Activated naive CD8-positive, alpha-beta T cell treated with anti-CD3 and anti-CD28 coated beads, Interleukin-2, amount 10 ng/mL, durations not matched to agents 7 days and 5 days (primary cell): ENCODE results near the gene GORASP1. TPM values are rescaled to one million over a fixed set of nuclear protein-coding genes. Genes with fewer than 3 reads are reported as not detected.

Experiments used
- ATAC-seq: fragments of 150-1000 bp; cut with Tn5 transposase; one replicate; pipeline ENCODE4 v1.10.0; 2021; ENCODE audit warnings: low read depth, moderate library complexity
- POLR2A ChIA-PET: fragments of 350-600 bp; sonication (Branson Sonifier 250); formaldehyde crosslinking; loops from one replicate; lab custom pipeline; 2021; ENCODE audit warnings: antibody characterized with exemption; lab: Charles Lee
- DNase-seq: peaks from one replicate; pipeline ENCODE4 v3.0.0; 2021
- H3K27ac Mint-ChIP-seq: one replicate; pipeline ENCODE4 v1.8.0; 2022; ENCODE audit warnings: mild to moderate bottlenecking, mixed read lengths
- H3K27me3 Mint-ChIP-seq: one replicate; pipeline ENCODE4 v1.8.0; 2022; ENCODE audit warnings: mild to moderate bottlenecking, moderate library complexity, mixed read lengths
- H3K36me3 Mint-ChIP-seq: one replicate; pipeline ENCODE4 v1.8.0; 2021; ENCODE audit warnings: mild to moderate bottlenecking, mixed read lengths
- H3K4me1 Mint-ChIP-seq: one replicate; pipeline ENCODE4 v1.8.0; 2021; ENCODE audit warnings: mixed read lengths
- H3K4me3 Mint-ChIP-seq: one replicate; pipeline ENCODE4 v1.8.0; 2022; ENCODE audit warnings: mild to moderate bottlenecking, moderate library complexity, mixed read lengths
- H3K9me3 Mint-ChIP-seq: one replicate; pipeline ENCODE4 v1.8.0; 2021; ENCODE audit warnings: mixed read lengths
- total RNA-seq, 2 experiments: library from RNA; stranded (reverse); gene quantifications; one replicate each; pipeline ENCODE4 v1.2.3, GENCODE V29; 2021

GORASP1 gene
- total RNA-seq, 2 experiments from 2014 or later = 25.1 to 28.1 TPM

DNA sequence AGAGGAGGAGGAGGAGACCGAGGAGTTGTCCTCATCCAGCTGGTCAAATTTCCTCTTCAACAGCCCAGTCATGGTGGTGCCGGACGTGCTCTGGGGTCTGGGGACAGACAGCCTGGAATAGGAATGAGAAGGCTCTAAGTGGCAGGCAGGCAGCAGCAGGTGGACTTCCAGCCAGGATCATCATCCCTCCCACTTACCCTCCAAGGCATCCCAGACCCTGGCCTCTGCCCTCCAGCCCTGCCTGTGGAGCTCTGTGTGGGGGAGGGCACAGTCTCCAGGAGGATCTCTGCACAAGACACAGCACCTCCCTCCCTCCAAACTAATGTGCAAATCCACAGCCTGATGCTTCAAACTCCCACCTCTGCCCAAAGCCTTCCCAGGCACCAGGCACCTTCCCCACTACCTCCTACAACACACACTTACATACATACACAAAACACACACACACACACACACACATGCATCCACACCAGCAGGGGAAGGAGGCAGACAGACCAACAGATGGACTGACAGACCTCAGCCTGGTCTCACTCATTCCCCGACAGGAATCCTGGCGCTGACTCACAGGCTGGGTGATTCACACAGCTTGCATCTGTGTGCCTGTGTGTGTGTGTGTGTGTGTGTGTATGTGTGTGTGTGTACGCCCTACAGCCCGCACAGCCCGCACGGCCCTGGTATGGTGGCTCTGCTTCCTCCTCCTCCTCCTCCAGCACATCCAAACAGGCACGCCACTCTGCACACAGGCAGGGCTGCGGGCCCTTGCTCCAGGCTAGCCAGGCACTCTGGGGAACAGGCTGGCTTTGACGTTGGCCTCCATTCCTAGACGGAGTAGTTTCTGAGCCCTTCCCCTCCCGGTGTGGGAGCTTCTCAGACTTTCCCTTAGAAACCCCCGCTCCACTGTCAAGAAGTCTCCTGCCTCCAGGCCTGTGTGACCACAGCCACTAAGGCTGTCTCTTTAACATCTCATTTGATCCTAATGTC is 39.5 kb upstream of the GORASP1 start:
- ATAC-seq = peak; percentile 51

GRCh38 chr3:39146083-39146501 is 38.7 kb upstream of the GORASP1 start:
- H3K4me3 Mint-ChIP-seq = peak overlapping the region; percentile 96
- DNase-seq (no peak), ATAC-seq (no peak)
- peak overlapping the region; percentile 97 for H3K27ac Mint-ChIP-seq
- POLR2A ChIA-PET = interaction anchor here (0.7 to 3.4 kb wide), 3 partner anchors 16 to 32 kb away, joined by 3 to 17 read pairs (median 3); no protein-coding TSS in a partner anchor
- H3K36me3 Mint-ChIP-seq = peaks cover 27% of the 10 kb centered on the region
- no peaks in the 10 kb centered on the region for H3K9me3 Mint-ChIP-seq
- H3K27me3 Mint-ChIP-seq = no peaks in the 10 kb centered on the region
- H3K4me1 Mint-ChIP-seq = peaks cover 54% of the 10 kb centered on the region

More for the DNA sequence above, 39.5 kb upstream of the GORASP1 start:
- no peaks in the 10 kb centered on the region for H3K27me3 Mint-ChIP-seq
- H3K9me3 Mint-ChIP-seq = no peaks in the 10 kb centered on the region
- peak overlapping the region; percentile 97 for H3K27ac Mint-ChIP-seq
- peak; percentile 68 for DNase-seq
- POLR2A ChIA-PET = interaction anchor here (0.6 to 3.4 kb wide), 8 partner anchors 10 to 1741 kb away, joined by 3 to 17 read pairs (median 4); partner anchors contain the start of genes GORASP1 and TTC21A
- H3K36me3 Mint-ChIP-seq = peaks cover 24% of the 10 kb centered on the region
- peaks cover 57% of the 10 kb centered on the region for H3K4me1 Mint-ChIP-seq
- peak overlapping the region; percentile 96 for H3K4me3 Mint-ChIP-seq

GRCh38 chr3:39144748-39145380 is 37.4 kb upstream of the GORASP1 start:
- no peak overlapping the region for H3K4me3 Mint-ChIP-seq
- POLR2A ChIA-PET = no interaction called here
- DNase-seq = no peak
- H3K27ac Mint-ChIP-seq = no peak overlapping the region
- peaks cover 27% of the 10 kb centered on the region for H3K36me3 Mint-ChIP-seq
- H3K27me3 Mint-ChIP-seq = no peaks in the 10 kb centered on the region
- peaks cover 45% of the 10 kb centered on the region for H3K4me1 Mint-ChIP-seq
- ATAC-seq = no peak
- H3K9me3 Mint-ChIP-seq = no peaks in the 10 kb centered on the region

DNA sequence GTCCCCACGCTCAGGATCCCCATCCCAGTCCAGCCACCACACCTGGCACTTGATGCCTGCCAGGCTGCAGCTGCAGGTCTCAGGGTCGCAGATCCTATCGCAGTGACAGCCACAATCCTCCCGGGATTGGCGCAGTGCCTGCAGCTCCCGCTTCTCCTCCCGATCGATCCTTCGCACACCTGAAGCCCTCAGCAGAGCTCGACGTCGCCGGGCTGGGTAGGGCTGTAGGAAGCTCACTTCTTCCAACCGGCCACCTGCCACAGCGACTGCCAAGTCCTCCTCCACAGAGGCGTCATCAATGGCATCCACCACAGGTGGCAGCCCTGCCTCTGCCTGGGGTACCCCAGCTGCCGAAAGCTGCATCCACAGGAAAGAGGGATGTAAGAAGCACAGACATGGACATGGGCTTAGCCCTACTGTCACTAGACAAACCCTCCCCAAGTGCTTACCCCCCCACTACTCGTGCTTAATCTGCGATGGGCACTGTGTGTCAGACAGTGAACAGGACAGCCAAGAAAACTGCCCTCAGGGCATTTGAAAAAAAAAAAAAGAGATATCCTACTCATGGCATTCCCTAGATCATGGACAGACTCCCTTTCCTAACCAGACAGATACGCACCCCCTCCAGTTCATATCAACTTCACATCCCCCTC is 36.8 kb upstream of the GORASP1 start:
- POLR2A ChIA-PET = interaction anchor here (1.3 kb wide), 1 partner anchor 36 kb away, joined by 5 read pairs; the partner anchor contains the start of gene TTC21A
- no peak overlapping the region for H3K4me3 Mint-ChIP-seq
- H3K4me1 Mint-ChIP-seq = peaks cover 39% of the 10 kb centered on the region
- ATAC-seq (no peak), DNase-seq (no peak)
- no peaks in the 10 kb centered on the region for H3K27me3 Mint-ChIP-seq
- H3K36me3 Mint-ChIP-seq = peaks cover 27% of the 10 kb centered on the region
- no peaks in the 10 kb centered on the region for H3K9me3 Mint-ChIP-seq
- no peak overlapping the region for H3K27ac Mint-ChIP-seq

- Mint-ChIP-seq H3K4me3 (no peak overlapping the region), H3K9me3 (no peaks in the 10 kb centered on the region), H3K36me3 (peaks cover 27% of the 10 kb centered on the region), H3K27me3 (no peaks in the 10 kb centered on the region), H3K4me1 (peaks cover 29% of the 10 kb centered on the region), H3K27ac (no peak overlapping the region)
- POLR2A ChIA-PET = interaction anchor here (1.3 to 1.4 kb wide), 2 partner anchors 35 to 37 kb away, joined by 3 to 5 read pairs; partner anchors contain the start of gene TTC21A
- DNase-seq = no peak
- no peak for ATAC-seq
Observed at GRCh38 chr3:39143051-39143885, 35.8 kb upstream of the GORASP1 start.

GRCh38 chr3:39142067-39142466 is 34.6 kb upstream of the GORASP1 start:
- no peak overlapping the region for H3K4me3 Mint-ChIP-seq
- peaks cover 31% of the 10 kb centered on the region for H3K36me3 Mint-ChIP-seq
- ATAC-seq (no peak), DNase-seq (no peak)
- POLR2A ChIA-PET = interaction anchor here (1.4 kb wide), 1 partner anchor 36 kb away, joined by 3 read pairs; no protein-coding TSS in a partner anchor
- H3K27me3 Mint-ChIP-seq = no peaks in the 10 kb centered on the region
- H3K27ac Mint-ChIP-seq = no peak overlapping the region
- H3K4me1 Mint-ChIP-seq = peaks cover 19% of the 10 kb centered on the region
- H3K9me3 Mint-ChIP-seq = no peaks in the 10 kb centered on the region

- Mint-ChIP-seq H3K9me3 (no peaks in the 10 kb centered on the region), H3K4me1 (peaks cover 14% of the 10 kb centered on the region), H3K4me3 (no peak overlapping the region), H3K27me3 (no peaks in the 10 kb centered on the region), H3K36me3 (peaks cover 26% of the 10 kb centered on the region), H3K27ac (peak overlapping the region; percentile 30)
- no peak for DNase-seq
- POLR2A ChIA-PET = interaction anchor here (1.4 kb wide), 1 partner anchor 36 kb away, joined by 3 read pairs; no protein-coding TSS in a partner anchor
- ATAC-seq = no peak
Observed at GRCh38 chr3:39141171-39141995, 34.0 kb upstream of the GORASP1 start.

GRCh38 chr3:39140341-39140971 is 33.0 kb upstream of the GORASP1 start:
- ATAC-seq = no peak
- Mint-ChIP-seq H3K27me3 (no peaks in the 10 kb centered on the region), H3K9me3 (no peaks in the 10 kb centered on the region), H3K4me1 (peaks cover 8% of the 10 kb centered on the region), H3K4me3 (no peak overlapping the region), H3K27ac (no peak overlapping the region), H3K36me3 (peaks cover 21% of the 10 kb centered on the region)
- POLR2A ChIA-PET = no interaction called here
- no peak for DNase-seq

DNA sequence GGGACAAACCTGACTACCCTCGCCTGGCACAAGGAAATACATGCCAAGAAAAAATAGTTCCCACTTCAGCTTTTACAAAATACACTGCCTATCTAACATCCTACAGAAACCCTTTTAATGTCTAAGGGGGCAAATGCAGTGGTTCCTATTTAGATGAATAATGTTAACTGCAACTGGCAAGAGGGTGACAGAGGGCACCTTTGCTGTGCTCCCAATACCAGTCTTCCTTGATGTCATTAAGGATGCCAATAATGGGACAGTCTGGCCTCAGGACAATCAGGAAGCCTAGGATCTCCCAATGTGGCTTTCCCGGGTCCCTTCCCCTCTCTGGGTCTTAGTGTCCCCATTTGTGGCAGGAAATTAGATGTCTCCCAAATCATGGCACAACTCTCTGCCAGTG is 32.0 kb upstream of the GORASP1 start:
- ATAC-seq = no peak
- Mint-ChIP-seq H3K27ac (peak overlapping the region; percentile 39), H3K4me3 (no peak overlapping the region), H3K27me3 (no peaks in the 10 kb centered on the region), H3K9me3 (no peaks in the 10 kb centered on the region), H3K4me1 (peaks cover 8% of the 10 kb centered on the region), H3K36me3 (peaks cover 19% of the 10 kb centered on the region)
- POLR2A ChIA-PET = no interaction called here
- no peak for DNase-seq

DNA sequence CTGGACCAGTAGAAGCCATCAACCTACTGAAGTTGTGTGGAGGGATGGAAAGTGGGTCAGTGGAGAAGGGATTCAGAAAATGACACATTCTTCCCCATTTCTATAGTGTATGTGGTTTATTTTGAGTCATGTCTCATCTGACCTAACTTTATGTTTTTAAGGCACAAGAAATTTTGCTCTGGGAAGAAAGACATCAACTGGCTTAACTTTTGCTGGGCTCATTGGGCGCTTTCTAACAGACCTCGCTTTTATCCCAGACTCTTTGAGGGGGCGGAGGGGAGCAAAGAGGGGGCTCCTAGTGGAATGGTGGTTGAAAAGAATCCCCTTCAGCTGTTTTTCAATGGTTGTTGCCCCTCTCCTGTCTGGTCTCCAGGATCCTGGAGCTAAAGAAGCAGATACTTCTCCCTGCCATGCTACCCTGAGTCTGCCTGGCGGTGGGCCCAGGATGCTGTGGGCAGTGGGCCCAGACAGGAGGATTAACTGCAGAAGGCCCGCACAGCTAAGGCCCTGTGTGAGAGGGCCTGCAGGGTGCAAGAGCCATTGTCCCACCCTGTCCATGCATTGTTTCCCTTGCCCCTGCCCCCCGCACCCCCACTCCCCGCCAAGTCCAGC is 31.5 kb upstream of the GORASP1 start:
- Mint-ChIP-seq H3K27ac (peak overlapping the region; percentile 18), H3K27me3 (no peaks in the 10 kb centered on the region), H3K4me1 (peaks cover 8% of the 10 kb centered on the region), H3K9me3 (no peaks in the 10 kb centered on the region), H3K36me3 (peaks cover 17% of the 10 kb centered on the region), H3K4me3 (no peak overlapping the region)
- DNase-seq (no peak), ATAC-seq (no peak)
- POLR2A ChIA-PET = no interaction called here
